C4-2B (cell line): ENCODE data around the gene CYFIP1.

ENCODE experiments used
- ZFX ChIP-seq: fragments of 450-650 bp; IDR thresholded peaks from 2 replicates; pipeline ENCODE4 v1.6.1; 2017
- TF ChIP-seq, protein P1 (sequence below): fragments of 450-650 bp; conservative IDR thresholded peaks from 2 replicates; pipeline ENCODE4 v1.5.1; 2017; ENCODE audit warnings: mild to moderate bottlenecking

DNA sequence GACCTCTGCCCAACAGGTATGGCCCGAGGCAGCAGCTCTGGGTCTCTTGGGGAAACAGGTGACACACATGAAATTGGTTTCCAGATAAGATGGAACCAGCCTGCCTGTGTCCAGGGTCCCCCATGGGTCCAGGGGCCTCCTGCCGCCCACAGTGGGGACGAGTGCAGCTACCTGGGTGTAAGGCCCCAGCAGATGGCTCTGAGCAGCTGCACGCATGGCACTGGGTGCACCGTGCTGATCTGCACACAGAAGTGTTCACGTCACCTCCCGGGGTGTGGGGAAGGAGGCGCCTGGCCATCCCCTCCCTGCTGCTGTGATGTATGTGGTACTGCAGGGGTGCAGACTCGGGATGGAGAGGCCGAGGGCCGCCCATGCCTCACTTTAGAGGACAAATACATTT is 78.1 kb downstream of the CYFIP1 start:
- TF ChIP-seq, protein P1, sequence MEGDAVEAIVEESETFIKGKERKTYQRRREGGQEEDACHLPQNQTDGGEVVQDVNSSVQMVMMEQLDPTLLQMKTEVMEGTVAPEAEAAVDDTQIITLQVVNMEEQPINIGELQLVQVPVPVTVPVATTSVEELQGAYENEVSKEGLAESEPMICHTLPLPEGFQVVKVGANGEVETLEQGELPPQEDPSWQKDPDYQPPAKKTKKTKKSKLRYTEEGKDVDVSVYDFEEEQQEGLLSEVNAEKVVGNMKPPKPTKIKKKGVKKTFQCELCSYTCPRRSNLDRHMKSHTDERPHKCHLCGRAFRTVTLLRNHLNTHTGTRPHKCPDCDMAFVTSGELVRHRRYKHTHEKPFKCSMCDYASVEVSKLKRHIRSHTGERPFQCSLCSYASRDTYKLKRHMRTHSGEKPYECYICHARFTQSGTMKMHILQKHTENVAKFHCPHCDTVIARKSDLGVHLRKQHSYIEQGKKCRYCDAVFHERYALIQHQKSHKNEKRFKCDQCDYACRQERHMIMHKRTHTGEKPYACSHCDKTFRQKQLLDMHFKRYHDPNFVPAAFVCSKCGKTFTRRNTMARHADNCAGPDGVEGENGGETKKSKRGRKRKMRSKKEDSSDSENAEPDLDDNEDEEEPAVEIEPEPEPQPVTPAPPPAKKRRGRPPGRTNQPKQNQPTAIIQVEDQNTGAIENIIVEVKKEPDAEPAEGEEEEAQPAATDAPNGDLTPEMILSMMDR, result no peak
- TF ChIP-seq ZFX, result no peak
